Cardiac ventricle fibroblast (primary cell): ENCODE measurements around the gene RHBDD3. TPM values are rescaled to one million over a fixed set of nuclear protein-coding genes. Genes with fewer than 3 reads are reported as not detected.

Experiments used
- total RNA-seq: library from RNA; depleted of rRNA; stranded (reverse); fragments of >200 nt; gene quantifications from 2 replicates; pipeline ENCODE4 v1.2.3, GENCODE V29; 2015

Gene RHBDD3
- 25.6 and 25.7 TPM in 2 replicates for total RNA-seq

GRCh38 chr22:29267858-29268510, at the start of gene RHBDD3, which contains the start of gene EWSR1:
Gene RHBDD3 (minus strand): TSS chr22:29267981. CDS start chr22:29265626, 2,355 bp downstream.
Gene EWSR1 (plus strand): TSS chr22:29268268. CDS start chr22:29268337, 69 bp downstream.

GRCh38 chr22:29315286-29316140, 47.7 kb upstream of the RHBDD3 start, which contains the start of gene RASL10A:
Gene RASL10A (minus strand): TSS chr22:29315697. CDS start chr22:29315246, 451 bp downstream.

GRCh38 chr22:29306175-29306834, 38.5 kb upstream of the RHBDD3 start, which contains the start of gene GAS2L1:
Gene GAS2L1 (plus strand): TSS chr22:29306650. CDS start chr22:29308106, 1,456 bp downstream.

Other genes with a start within 250 kb of the RHBDD3 start
- not detected in 2 replicates for gene C22orf31, start 206.2 kb downstream of the RHBDD3 start, total RNA-seq
- gene KREMEN1, start 194.9 kb downstream of the RHBDD3 start, total RNA-seq: 8.9 and 9.4 TPM in 2 replicates
- 0.56 and 1.8 TPM in 2 replicates for gene EMID1, start 62.1 kb downstream of the RHBDD3 start, total RNA-seq
- gene EWSR1, start 287 bp upstream of the RHBDD3 start, total RNA-seq: 77.2 and 90.8 TPM in 2 replicates
- gene GAS2L1, start 38.7 kb upstream of the RHBDD3 start, total RNA-seq: 16.2 and 16.6 TPM in 2 replicates
- gene RASL10A, start 47.7 kb upstream of the RHBDD3 start, total RNA-seq: not detected in 2 replicates
- gene AP1B1, start 120.6 kb upstream of the RHBDD3 start, total RNA-seq: 31.1 and 32.0 TPM in 2 replicates
- gene RFPL1, start 170.6 kb upstream of the RHBDD3 start, total RNA-seq: not detected in 2 replicates
- gene NEFH, start 212.2 kb upstream of the RHBDD3 start, total RNA-seq: 0.94 and 1.7 TPM in 2 replicates